HepG2 (cell line): ENCODE data around the gene PIGO. TPM values are rescaled to one million over a fixed set of nuclear protein-coding genes. Genes with fewer than 3 reads are reported as not detected.

Experiments used
- ATM ChIP-seq: fragments of 450-650 bp; IDR thresholded peaks from 2 replicates; pipeline ENCODE4 v1.7.1; 2017; ENCODE audit warnings: mild to moderate bottlenecking, borderline replicate concordance
- CHD4 ChIP-seq: fragments of 200-600 bp; sonication (generic); IDR thresholded peaks from 2 replicates; pipeline ENCODE4 v1.7.0; 2017; ENCODE audit warnings: mild to moderate bottlenecking, low read length, borderline replicate concordance
- ELK4 ChIP-seq: sonication (generic); formaldehyde crosslinking; IDR thresholded peaks from 2 replicates; pipeline ENCODE4 v1.9.0; 2021; ENCODE audit warnings: missing genetic modification reagents, borderline replicate concordance
- FOXA1 ChIP-seq, 2 experiments: fragments of 450-650 bp in 1 of 2; sonication (generic) in 1 of 2; formaldehyde crosslinking in 1 of 2; IDR thresholded peaks; 2 replicates each; pipeline versions ENCODE4 v1.4.0 to v1.6.1; 2016 to 2020; ENCODE audit warnings: missing genetic modification reagents in 1 of 2
- FOXP1 ChIP-seq, 2 experiments: fragments of 450-650 bp in 1 of 2; IDR thresholded peaks; 2 replicates each; pipeline ENCODE4 v1.6.1; 2017 to 2018; ENCODE audit warnings: antibody characterized with exemption in 1 of 2
- HIVEP1 ChIP-seq: sonication (generic); formaldehyde crosslinking; IDR thresholded peaks from 2 replicates; pipeline ENCODE4 v1.4.0; 2020; ENCODE audit warnings: mild to moderate bottlenecking, missing genetic modification reagents
- KDM6A ChIP-seq: IDR thresholded peaks from 2 replicates; pipeline ENCODE4 v1.6.1; 2016; ENCODE audit warnings: low read depth
- NFAT5 ChIP-seq: sonication (generic); formaldehyde crosslinking; IDR thresholded peaks from 2 replicates; pipeline ENCODE4 v1.4.0; 2020; ENCODE audit warnings: missing genetic modification reagents
- PHF21A ChIP-seq: sonication (generic); formaldehyde crosslinking; IDR thresholded peaks from 2 replicates; pipeline ENCODE4 v1.5.0; 2020; ENCODE audit warnings: mild to moderate bottlenecking, missing genetic modification reagents
- PITX1 ChIP-seq: sonication (generic); formaldehyde crosslinking; IDR thresholded peaks from 2 replicates; pipeline ENCODE4 v1.5.1; 2020; ENCODE audit warnings: mild to moderate bottlenecking, missing genetic modification reagents
- RARG ChIP-seq: sonication (generic); formaldehyde crosslinking; IDR thresholded peaks from 2 replicates; pipeline ENCODE4 v1.4.0; 2020; ENCODE audit warnings: low read depth, mild to moderate bottlenecking, missing genetic modification reagents
- RFX5 ChIP-seq: IDR thresholded peaks from 2 replicates; pipeline ENCODE4 v1.6.1; 2011; ENCODE audit warnings: low read depth, low read length, improper control_type of control experiment
- RXRA ChIP-seq: sonication (generic); formaldehyde crosslinking; IDR thresholded peaks from 2 replicates; pipeline ENCODE4 v1.5.1; 2020; ENCODE audit warnings: missing genetic modification reagents
- SIN3A ChIP-seq: IDR thresholded peaks from 2 replicates; pipeline ENCODE4 v1.6.1; 2011; ENCODE audit warnings: low read depth, mild to moderate bottlenecking, control low read depth, low read length, borderline replicate concordance
- ZC3H13 ChIP-seq: sonication (generic); formaldehyde crosslinking; IDR thresholded peaks from 2 replicates; pipeline ENCODE4 v1.8.1; 2023; ENCODE audit warnings: mild to moderate bottlenecking, missing genetic modification reagents, moderate library complexity
- ZMYM4 ChIP-seq: sonication (generic); formaldehyde crosslinking; IDR thresholded peaks from 2 replicates; pipeline ENCODE4 v1.8.1; 2023; ENCODE audit warnings: mild to moderate bottlenecking, missing genetic modification reagents
- ZNF136 ChIP-seq: sonication (generic); formaldehyde crosslinking; IDR thresholded peaks from 2 replicates; pipeline ENCODE4 v1.8.1; 2022; ENCODE audit warnings: low read depth, mild to moderate bottlenecking, moderate library complexity, missing genetic modification reagents
- ZNF605 ChIP-seq: sonication (generic); formaldehyde crosslinking; IDR thresholded peaks from 2 replicates; pipeline ENCODE4 v1.8.0; 2022; ENCODE audit warnings: mild to moderate bottlenecking, missing genetic modification reagents
- ZNF691 ChIP-seq: sonication (generic); formaldehyde crosslinking; IDR thresholded peaks from 2 replicates; pipeline ENCODE4 v1.4.0; 2020; ENCODE audit warnings: missing genetic modification reagents, low read depth, mild to moderate bottlenecking, borderline replicate concordance
- ZNF749 ChIP-seq: sonication (generic); formaldehyde crosslinking; IDR thresholded peaks from 2 replicates; pipeline ENCODE4 v1.8.0; 2022; ENCODE audit warnings: mild to moderate bottlenecking, missing genetic modification reagents, moderate library complexity, borderline replicate concordance
- ZSCAN9 ChIP-seq: IDR thresholded peaks from 2 replicates; pipeline ENCODE4 v1.6.1; 2016; ENCODE audit warnings: borderline replicate concordance
- polyA plus RNA-seq, 8 experiments: library from polyadenylated mRNA; depleted of rRNA in 3 of 8; stranded (reverse) in 7 of 8; unstranded in 1 of 8; fragments of >200 nt; fragmentation: Illumina TruSeq in 4 of 8; extraction: Trizol in 4 of 8; gene quantifications; 2 replicates each; pipeline versions ENCODE4 v1.2.1 to v1.2.3, GENCODE V29; 2011 to 2016; ENCODE audit warnings: low read depth in 4 of 8, missing spikeins in 1 of 8, mixed read lengths in 1 of 8; ENCODE audit not compliant: insufficient read depth in 1 of 8
- total RNA-seq, 5 experiments: library from RNA; depleted of rRNA; stranded (reverse); fragments of >200 nt; fragmentation: Illumina TruSeq; extraction: Trizol; gene quantifications; 2 replicates each; pipeline ENCODE4 v1.2.3, GENCODE V29; 2016; ENCODE audit warnings: low read depth in 1 of 5

Gene PIGO
- total and polyA plus RNA-seq, 2 of the 13 experiments (the other 11 are each of a cell fraction or from before 2014, with no cell fraction given), result 20.5 to 26.2 TPM

- TF ChIP-seq HIVEP1 (peak; percentile 78; the same call in 1 of the 2 replicates), ZNF605 (CRISPR knock-in tag) (peak; percentile 89), PHF21A (peak; percentile 89), PITX1 (CRISPR knock-in tag) (peak; percentile 77), NFAT5 (CRISPR knock-in tag) (0 out of 2 replicates have a peak, but pooled peaks have one; percentile 39), RARG (CRISPR knock-in tag) (peak; percentile 95; the same call in 1 of the 2 replicates), ZNF136 (CRISPR knock-in tag) (no peak; the same call in 1 of the 2 replicates), RFX5 (no peak), SIN3A (peak; percentile 81; the same call in 1 of the 2 replicates), ZC3H13 (no peak; the same call in 1 of the 2 replicates), FOXP1 (IDR thresholded peaks at IDR 0.05) (no peak), FOXP1 (CRISPR knock-in tag; IDR thresholded peaks at IDR 0.05) (no peak), ATM (no peak), ZSCAN9 (CRISPR knock-in tag) (peak; percentile 78; the same call in 1 of the 2 replicates), RXRA (peak; percentile 89), FOXA1 (IDR thresholded peaks at IDR 0.05) (no peak), FOXA1 (CRISPR knock-in tag; IDR thresholded peaks at IDR 0.05) (no peak), KDM6A (CRISPR knock-in tag) (peak; percentile 19; the same call in 1 of the 2 replicates), ELK4 (CRISPR knock-in tag) (no peak), ZNF691 (CRISPR knock-in tag) (peak; percentile 95), CHD4 (no peak), ZNF749 (CRISPR knock-in tag) (peak; percentile 71; the same call in 1 of the 2 replicates), ZMYM4 (CRISPR knock-in tag) (peak; percentile 95)
These were observed at the start of gene PIGO (continued) for GRCh38 chr9:35096035-35096849.
